ENCODE results near the gene TMEM132D. TPM values are rescaled to one million over a fixed set of nuclear protein-coding genes. Genes with fewer than 3 reads are reported as not detected.

TMEM132D gene
- total RNA-seq, 3 donors from 2014 or later: 0.09 to 0.24 (median 0.12) TPM

DNA sequence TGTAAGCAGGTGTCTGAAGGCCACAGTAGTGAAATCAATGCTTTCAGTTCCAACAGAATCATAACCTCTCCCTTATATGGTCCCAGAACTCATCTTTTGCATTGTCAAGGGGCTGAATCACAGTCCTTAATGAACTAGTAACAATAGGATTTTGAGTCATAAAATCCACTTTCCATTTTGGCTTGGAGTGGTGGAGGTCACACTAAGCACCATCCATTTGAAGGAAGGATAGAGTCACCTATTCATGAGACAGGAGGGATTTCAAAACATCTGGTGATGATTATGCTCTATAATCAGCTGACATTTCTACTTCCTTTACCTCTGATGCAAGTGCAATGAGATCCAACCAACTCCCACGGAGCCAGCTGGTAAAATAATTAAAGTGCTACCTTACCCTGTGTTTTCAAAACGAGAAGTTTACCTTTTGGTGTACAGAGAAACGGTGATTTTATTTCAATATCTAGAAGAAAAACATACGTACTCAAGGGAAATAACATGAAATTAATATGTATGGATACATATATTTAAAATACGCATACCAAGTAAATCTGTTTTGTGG is 59.1 kb downstream of the TMEM132D start:
- Histone ChIP-seq H3K4me3 (no peak overlapping the region), H3K36me3 (ENCODE audit: low read depth) (no peaks in the 10 kb centered on the region), H3K4me1 (ENCODE audit: low read depth) (no peaks in the 10 kb centered on the region), H3K9me3 (no peaks in the 10 kb centered on the region)
- DNase-seq (no peak), ATAC-seq (no peak)
- intact Hi-C loops (cut with DNase I, micrococcal nuclease): no loop called here
- TF ChIP-seq CTCF (IDR thresholded peaks at IDR 0.05): no peak

GRCh38 chr12:129841251-129841650 is 62.6 kb downstream of the TMEM132D start:
- no peaks in the 10 kb centered on the region for H3K9me3 ChIP-seq
- H3K36me3 ChIP-seq (ENCODE audit: low read depth): no peaks in the 10 kb centered on the region
- intact Hi-C loops (cut with DNase I, micrococcal nuclease): no loop called here
- no peak for TF ChIP-seq CTCF (IDR thresholded peaks at IDR 0.05)
- no peak overlapping the region for H3K4me3 ChIP-seq
- DNase-seq (no peak), ATAC-seq (no peak)
- no peaks in the 10 kb centered on the region for H3K4me1 ChIP-seq (ENCODE audit: low read depth)

DNA sequence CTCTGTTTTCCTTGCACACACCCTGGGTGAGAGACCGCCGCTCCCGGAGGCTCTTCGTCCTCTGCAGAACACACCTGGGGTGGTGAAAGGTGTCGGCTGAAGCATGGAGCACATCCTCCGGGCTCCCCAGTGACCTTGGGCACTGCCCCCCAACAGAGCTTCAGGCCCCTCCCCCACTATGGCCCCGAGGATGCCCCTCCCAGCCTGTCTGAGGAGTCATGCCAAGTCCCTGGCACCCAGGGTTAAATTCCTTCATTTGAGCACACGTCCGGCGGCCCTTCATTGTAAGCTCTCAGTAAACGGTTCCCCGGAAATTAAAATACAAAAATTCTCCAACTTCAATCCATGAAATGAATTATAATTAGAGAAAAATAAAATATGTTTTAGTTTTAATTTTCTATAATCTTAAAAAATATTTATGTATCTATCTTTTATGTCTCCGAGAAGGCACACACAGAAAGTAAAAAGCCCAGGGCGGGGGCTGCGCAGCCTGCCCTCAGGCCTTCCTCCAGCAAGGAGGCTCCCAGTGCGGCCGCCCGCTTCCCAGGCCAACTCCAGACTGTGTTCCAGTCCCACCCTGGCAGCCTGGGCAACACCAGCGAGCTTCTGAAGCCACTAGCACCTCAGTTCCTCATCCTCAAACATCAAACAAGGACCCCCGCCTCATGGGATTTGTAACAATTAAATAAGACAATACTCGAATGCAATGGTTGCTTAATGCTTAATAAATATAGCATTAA is 63.5 kb downstream of the TMEM132D start:
- intact Hi-C loops (cut with DNase I, micrococcal nuclease): no loop called here
- H3K36me3 ChIP-seq (ENCODE audit: low read depth): no peaks in the 10 kb centered on the region
- TF ChIP-seq CTCF (IDR thresholded peaks at IDR 0.05): no peak
- no peaks in the 10 kb centered on the region for H3K9me3 ChIP-seq
- ATAC-seq (no peak), DNase-seq (no peak)
- H3K4me3 ChIP-seq: no peak overlapping the region
- no peaks in the 10 kb centered on the region for H3K4me1 ChIP-seq (ENCODE audit: low read depth)

DNA sequence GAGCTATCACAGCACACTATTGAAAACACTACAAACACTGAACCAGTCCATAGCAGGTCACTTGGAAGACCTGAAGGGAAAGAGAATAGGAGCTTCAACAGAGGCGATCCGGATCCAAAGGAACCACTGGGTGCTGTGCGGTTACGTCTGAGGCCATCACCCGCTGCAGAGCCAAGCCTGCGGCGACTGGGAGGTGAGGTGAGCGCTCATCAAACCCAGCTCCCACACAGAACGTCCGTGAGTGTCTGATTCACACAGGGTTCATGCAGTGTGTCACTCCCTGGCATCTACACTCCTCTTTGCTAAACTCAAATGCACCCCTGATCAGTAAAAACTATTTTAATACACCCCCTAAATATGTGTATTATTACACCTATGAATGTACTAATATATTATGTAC is 64.1 kb downstream of the TMEM132D start:
- Histone ChIP-seq H3K36me3 (ENCODE audit: low read depth) (no peaks in the 10 kb centered on the region), H3K9me3 (no peaks in the 10 kb centered on the region), H3K4me1 (ENCODE audit: low read depth) (no peaks in the 10 kb centered on the region), H3K4me3 (no peak overlapping the region)
- TF ChIP-seq CTCF (IDR thresholded peaks at IDR 0.05): no peak
- intact Hi-C loops (cut with DNase I, micrococcal nuclease): no loop called here
- DNase-seq (no peak), ATAC-seq (no peak)

DNA sequence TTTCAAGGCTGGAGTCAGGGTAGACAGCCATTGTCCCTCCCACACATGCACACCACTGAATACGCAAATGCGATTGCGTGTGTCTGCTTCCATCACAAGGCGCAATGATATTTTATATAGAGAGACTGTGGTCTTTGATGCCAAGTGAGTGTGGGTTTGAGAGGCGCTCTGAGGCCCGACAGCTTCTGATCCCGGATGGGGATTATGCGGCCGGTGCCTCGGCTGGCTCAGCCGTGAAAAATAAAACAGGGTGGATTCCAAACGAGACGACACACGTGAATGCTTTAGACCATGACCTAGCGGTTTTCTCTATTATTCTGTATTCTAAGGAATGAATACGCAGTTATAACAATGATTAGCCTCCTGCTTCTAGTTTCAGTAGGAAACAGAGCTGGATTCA is 72.5 kb downstream of the TMEM132D start:
- H3K36me3 ChIP-seq (ENCODE audit: low read depth): no peaks in the 10 kb centered on the region
- no peaks in the 10 kb centered on the region for H3K9me3 ChIP-seq
- no peaks in the 10 kb centered on the region for H3K4me1 ChIP-seq (ENCODE audit: low read depth)
- DNase-seq (no peak), ATAC-seq (no peak)
- no peak for TF ChIP-seq CTCF (IDR thresholded peaks at IDR 0.05)
- no peak overlapping the region for H3K4me3 ChIP-seq
- intact Hi-C loops (cut with DNase I, micrococcal nuclease): no loop called here

Data from mucosa of descending colon (tissue), 3 donors.